Measurements from ENCODE around the gene ADAT3. TPM values are rescaled to one million over a fixed set of nuclear protein-coding genes. Genes with fewer than 3 reads are reported as not detected.

The ADAT3 gene
- total RNA-seq, 2 experiments from 2014 or later = 7.3 to 8.0 TPM

DNA sequence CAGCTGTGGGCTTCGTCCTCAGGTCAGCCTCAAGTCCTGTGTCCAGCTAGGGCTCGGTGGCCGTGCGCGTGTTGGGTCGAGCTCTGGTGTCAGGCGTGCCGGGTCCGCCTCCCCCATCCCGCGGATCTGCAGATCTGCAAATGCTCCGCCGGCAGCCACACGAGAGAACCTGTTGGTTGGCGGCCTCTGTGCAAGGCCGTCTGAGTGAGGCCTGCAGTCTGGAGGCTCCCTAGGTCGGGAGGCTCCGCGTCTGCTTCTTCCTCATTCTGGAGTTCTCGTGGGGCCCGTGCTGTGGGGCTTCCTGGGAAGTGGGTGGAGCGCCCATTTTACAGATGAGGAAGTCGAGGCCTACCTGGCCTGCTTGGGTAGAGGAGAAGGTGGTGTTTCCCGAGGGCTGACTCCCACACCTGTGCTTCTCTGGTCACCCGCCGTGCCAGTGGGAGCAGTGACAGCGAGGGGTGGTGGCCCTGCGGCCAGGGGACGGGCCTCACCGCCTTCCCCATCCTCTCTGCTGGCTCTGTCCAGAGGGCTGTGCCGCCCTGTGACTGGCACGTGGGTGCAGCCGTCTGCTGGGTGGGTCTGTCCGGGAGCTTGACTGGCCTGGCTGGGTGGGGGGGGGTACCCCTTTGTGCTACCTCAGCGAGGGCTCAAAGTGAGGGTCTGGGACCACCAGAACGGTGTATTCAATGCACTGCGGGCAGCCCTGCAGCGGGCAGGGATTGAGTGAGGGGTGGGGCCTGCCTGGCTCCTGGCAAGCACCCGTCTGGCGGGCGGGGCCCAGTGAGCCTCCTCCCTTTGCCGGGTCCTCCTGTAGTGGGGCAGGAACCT lies 39.1 kb downstream of the ADAT3 start:
- CTCF ChIA-PET = interaction anchor here (1.1 to 2.7 kb wide), 4 partner anchors 14 to 125 kb away, joined by 3 to 13 read pairs (median 4); no protein-coding TSS in a partner anchor
- POLR2A ChIA-PET = interaction anchor here (0.8 kb wide), 1 partner anchor 78 kb away, joined by 7 read pairs; no protein-coding TSS in a partner anchor

DNA sequence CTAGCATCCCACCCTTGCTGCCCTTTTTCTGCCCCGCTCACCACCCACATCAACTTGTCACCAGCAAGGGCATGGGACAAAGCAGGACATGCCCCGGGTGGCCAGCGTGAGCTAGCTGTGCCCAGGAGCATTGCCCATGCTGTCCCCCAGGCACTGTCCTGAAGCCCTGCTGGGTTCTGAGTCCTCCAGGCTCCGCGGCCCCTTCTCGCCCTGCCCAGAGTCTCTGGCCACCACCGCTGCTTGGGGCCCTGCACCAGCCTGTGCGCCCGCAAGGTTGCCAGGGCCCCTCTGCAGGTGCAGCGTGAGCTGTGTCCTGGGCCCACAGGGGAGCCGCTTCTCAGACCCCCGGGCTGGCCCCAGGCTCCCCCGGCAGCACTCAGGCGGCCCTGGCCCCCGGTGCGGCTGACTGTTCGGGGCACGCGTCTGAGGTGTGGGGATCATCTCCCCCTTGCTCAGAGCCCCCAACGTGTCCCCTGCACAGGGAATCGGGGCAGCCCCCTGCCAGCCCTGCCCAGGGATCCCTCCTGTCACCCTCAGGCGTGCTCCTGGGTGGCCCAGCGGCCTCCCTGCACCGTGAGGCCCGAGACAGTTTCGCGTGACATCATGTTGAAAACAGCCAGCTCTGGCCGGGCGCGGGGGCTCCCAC lies 39.8 kb downstream of the ADAT3 start:
- ChIA-PET POLR2A (interaction anchor here (0.8 kb wide), 1 partner anchor 78 kb away, joined by 7 read pairs; no protein-coding TSS in a partner anchor), CTCF (interaction anchor here (0.6 to 1.4 kb wide), 9 partner anchors 12 to 447 kb away, joined by 3 to 5 read pairs (median 3); no protein-coding TSS in a partner anchor)

DNA sequence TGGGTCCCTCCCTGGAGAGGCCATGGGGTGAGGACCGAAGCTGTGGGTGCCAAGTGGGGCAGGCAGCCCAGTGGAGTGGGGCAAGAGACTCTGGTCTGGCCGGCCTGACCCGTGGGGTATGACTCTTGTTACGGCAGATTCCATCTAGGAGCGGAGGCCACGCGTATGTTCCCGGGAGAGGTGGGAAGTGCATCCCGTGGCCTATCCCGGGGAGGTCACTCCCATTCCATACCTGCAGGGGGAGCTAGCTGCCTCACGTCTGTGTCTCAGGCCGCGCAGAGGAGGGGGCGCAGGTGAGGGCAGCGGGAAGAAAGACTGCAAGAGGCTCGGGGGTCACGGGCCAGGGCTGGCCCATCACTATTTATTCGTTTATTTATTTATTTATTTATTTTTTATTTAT lies 40.7 kb downstream of the ADAT3 start:
- POLR2A ChIA-PET = no interaction called here
- CTCF ChIA-PET = interaction anchor here (0.6 to 1.2 kb wide), 9 partner anchors 12 to 472 kb away, joined by 3 to 5 read pairs (median 3); partner anchors contain the start of gene MOB3A

DNA sequence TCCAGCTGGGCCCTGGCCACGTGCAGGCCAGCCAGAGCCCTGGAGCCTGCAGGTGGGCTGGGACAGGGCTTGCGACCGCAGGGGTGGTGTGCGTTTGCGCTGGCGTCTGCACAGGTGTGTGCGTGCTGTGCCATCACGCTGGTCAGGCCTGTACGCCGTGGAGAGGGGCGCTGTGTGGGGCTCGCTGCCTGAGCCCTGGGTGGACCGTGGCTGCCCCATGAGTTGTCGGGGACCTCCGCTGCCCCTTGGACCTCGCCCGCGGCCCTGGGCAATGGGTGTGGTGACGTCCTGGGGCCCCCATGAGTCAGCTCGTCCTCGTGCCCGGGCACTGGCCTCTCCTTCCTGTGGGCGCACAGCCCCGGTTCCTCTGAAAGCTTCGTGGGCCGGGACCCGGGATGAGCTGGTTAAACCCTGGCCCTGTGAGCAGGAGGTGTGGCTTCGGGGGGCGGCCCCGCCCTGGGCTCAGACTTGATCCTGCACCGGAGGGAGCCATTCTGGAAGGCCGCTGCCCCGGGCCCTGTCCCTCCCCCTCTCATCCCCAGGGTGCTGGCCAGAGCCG lies 42.5 kb downstream of the ADAT3 start:
- CTCF ChIA-PET = interaction anchor here (0.6 to 1.7 kb wide), 2 partner anchors 18 to 123 kb away, joined by 3 to 6 read pairs; no protein-coding TSS in a partner anchor
- POLR2A ChIA-PET = no interaction called here

DNA sequence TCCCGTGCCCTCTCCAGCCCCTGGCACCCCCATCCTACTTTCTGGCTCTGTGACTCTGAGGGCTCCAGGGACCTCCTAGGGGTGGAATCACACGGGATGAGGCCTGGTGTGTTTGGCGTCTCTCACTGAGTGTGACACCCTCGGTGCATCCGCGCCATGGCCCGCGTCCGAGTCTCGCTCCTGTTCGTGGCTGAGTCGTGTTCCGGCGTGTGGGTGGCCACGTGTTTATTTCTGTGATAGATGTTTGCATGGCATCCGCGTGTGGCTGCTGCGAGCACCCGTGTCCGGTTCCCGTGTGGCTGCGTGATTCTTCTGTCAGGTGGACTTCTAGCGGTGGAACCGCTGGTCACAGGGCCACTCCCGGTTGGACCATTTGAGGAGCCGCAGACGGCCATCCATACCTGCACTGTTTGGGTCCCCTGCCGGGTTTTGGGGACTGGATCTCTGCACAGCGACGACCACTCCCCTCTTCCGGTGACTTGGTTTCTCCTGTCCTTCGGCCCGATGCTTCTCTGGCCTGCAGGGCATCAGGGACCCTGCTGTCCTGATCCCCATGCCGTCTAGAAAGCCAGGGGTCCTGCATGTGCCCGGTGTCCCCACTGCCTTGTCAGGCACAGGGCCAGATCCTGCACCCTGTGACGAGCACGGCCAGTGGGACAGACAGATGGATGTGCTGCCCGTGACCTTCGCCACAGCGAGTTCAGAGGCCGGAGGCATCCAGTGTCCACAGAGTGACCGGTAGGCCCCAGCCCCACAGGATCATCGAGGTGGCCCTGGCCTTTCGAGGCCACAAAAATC lies 44.3 kb downstream of the ADAT3 start:
- ChIA-PET CTCF (no interaction called here), POLR2A (no interaction called here)

DNA sequence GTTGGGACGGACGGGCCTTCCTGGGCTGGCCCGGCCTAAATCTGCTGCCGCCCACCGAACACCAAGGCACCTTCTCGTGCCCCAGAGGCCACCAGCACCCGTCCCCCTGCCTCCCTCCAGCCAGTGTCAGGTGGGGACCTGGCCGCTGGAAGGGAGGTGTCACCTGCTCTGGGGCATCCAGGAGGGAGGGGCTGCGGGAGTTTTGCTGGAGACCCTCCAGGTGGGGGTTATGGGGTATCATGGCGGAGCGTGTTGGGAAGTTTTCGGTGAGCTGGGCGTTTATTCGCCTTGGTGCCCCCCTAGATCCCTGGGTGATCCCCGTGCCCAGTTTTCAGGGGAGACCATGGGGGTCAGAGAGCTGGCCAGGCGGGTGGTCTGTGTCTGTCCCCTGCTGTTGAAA lies 45.4 kb downstream of the ADAT3 start:
- POLR2A ChIA-PET = no interaction called here
- CTCF ChIA-PET = interaction anchor here (1.1 kb wide), 1 partner anchor 53 kb away, joined by 3 read pairs; no protein-coding TSS in a partner anchor

DNA sequence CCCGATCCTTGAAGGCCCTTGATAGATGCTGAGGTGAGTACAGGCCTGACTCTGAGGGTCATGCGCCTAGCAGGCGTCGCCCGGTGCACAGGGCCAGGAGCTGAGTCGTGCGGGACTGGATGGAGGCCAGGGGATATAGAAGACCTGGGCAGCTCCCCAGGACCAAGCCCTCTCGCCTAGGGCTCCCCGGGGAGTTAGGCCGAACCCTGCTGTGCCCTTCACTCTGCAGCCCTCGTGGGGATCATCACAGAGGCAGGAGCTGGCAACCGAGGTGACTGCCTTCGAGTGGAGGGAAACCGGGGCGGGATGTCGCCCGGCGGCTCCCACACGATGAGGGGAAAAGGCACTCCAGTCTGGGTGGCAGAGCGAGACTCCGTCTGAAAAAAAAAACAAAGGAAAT lies 47.4 kb downstream of the ADAT3 start:
- ChIA-PET CTCF (no interaction called here), POLR2A (no interaction called here)

DNA sequence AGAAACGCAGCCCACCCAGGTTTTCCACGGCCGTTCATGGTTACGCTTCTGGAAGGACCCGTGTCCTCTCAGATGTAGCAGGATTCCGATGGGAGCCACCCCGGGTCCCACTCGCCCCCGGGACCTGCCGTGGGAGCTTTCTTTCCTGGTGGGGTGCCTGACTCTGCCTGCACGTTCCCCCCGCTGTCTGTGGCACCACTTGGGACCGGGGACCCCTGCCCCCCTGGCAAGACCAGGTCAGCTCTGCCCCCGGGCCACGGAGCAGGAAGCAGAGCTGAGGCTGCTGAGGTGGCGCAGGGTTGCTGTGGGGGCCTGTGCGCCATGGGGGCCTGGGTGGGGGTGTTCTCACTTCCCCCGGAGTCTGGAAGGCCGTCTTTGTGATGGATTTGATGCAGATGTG lies 47.8 kb downstream of the ADAT3 start:
- ChIA-PET CTCF (interaction anchor here (1.0 kb wide), 1 partner anchor 23 kb away, joined by 3 read pairs; no protein-coding TSS in a partner anchor), POLR2A (no interaction called here)

DNA sequence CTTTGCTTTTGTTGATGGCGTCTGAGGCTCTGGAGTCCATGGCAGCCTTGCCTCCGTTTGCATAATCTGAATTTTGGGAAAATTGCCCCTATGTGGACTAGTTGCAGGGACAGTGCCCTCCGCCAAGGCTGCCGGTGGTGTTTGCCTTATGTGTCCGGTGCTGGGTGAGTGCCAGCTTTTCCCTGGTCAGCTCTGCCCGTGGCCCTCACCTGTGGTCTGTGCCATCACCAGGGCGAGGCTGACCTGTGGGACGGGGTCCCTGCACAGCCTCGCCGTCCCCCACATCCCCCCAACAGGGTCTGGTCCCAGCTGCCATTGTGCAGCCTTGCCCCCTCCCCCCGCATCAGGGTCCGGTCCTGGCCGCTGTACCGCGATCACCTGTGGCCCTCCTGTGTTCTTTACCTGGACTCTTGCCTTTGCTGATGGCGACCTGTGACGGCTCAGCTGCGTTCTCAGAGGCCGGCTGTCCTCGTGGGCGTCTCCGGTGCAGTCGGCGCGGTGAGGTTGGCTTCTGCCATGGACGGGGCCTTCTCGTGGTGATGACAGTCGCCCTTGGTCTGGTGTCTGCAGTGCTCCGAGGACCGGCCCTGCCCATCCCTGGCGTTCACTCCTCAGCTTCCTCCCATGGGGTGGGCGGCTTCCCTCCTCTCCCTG lies 48.4 kb downstream of the ADAT3 start:
- ChIA-PET CTCF (interaction anchor here (1.0 kb wide), 1 partner anchor 24 kb away, joined by 3 read pairs; no protein-coding TSS in a partner anchor), POLR2A (no interaction called here)

DNA sequence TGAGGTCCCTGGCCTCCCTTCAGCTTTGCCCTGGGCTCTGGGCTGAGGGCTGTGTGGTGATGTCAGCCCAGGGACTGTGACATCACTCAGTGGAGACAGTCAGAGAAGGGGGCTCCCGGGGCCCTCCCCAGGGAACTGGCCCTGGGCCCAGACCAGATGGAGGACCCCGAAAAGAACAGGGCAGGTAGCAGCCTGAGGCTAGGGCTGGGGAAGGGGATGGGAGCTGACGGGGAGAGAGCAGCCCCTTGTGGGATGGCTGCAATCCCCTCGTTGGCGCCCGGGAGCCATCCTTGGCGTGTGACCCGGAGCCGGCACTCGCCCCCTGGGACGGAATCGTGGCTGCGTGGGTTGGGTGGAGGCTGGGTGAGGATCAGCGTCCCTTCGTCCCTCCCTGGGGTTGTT lies 49.3 kb downstream of the ADAT3 start:
- ChIA-PET CTCF (no interaction called here), POLR2A (no interaction called here)

DNA sequence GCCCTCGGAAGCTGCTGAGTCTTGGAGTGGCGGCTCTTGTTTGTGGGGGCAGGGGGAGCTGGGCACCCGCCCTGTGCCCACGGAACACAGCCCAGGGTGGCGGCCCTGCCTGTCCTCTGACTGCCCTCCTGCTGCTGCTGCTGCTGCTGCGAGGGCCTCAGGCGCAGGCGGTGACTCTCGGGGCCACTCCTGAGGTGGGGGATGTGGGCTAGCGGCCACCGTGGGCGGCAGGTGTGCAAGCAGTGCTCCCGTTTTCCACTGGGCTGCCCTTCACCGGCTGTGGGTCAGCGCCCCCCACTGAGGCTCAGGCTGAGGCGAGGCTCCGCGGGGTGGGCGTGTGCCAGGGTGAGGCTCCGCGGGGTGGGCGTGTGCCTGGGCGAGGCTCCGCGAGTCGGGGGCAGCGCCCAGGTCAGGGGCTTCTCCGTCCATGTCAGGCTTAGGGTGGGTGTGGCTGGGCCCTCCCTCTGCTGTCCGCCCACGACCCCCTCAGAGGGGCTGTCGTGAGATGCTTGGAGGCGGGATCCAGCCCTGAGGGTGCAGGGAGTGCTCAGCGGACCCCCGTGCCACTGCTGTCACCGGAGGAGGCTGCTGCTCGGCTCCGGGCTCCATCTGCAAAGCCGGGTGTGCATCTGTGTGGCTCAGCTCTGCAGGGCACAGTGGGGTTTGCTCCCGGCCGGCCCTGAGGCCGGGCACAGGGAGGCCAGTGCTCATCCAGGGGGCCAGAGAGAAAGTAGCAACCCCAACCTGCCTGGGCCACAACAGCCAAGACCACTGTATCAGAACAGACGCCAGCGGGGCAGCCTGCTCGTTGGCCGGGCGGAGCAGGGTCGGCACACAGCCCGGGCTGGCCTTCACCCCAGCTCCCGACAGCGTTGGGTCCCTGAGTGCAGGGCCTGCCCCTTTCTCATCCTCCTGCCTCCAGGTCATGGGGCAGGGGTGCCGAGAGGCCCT lies 50.2 kb downstream of the ADAT3 start:
- CTCF ChIA-PET = no interaction called here
- POLR2A ChIA-PET = no interaction called here

DNA sequence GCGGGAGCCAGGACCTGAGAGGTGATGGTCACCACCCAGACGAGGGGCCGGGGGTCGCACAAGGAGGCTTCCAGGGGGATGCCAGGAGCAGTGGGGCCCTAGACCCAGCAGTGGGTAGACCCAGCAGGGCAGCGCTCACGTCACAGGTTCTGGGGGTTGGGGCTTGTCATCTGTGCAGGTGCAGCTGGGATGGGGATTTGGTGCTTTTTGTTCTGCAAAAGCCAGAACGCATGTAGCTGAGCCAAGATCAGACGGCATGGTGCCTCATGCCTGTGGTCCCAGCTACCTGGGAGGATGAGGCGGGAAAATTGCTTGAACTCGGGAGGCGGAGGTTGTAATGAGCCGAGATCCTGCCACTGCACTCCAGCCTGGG lies 50.9 kb downstream of the ADAT3 start:
- ChIA-PET POLR2A (no interaction called here), CTCF (interaction anchor here (0.6 kb wide), 1 partner anchor 92 kb away, joined by 3 read pairs; no protein-coding TSS in a partner anchor)

DNA sequence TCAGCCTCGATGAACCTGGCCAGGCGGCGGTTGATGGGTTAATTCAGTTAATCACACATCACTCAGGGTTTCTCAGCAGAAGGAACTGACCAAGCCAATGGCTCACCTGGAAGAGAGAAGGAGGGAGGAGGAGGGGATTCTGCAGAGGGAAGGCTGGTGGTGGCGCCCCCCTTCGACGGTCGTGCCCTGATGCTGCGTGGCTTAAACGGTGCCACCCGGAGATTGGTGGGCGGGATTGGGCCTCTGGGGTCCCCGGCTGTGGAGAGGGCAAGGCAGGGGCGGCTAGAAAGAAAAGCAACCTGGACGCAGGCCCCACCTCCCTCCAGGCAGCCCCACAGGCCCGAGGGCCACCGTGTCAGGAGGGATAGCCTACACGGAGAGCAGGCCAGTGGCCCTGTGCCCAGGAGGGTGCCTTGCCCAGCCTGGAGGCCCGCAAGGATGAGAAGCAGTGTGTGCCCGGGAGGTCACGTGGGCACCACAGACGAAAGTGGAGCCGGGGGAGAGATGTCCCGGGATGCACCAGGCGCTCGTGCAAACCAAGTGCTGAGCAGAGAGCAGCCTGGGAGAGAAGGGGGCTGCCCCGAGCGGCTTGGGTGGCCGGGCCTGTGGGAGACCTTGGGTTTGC lies 51.8 kb downstream of the ADAT3 start:
- ChIA-PET CTCF (interaction anchor here (0.6 kb wide), 1 partner anchor 93 kb away, joined by 3 read pairs; no protein-coding TSS in a partner anchor), POLR2A (no interaction called here)

DNA sequence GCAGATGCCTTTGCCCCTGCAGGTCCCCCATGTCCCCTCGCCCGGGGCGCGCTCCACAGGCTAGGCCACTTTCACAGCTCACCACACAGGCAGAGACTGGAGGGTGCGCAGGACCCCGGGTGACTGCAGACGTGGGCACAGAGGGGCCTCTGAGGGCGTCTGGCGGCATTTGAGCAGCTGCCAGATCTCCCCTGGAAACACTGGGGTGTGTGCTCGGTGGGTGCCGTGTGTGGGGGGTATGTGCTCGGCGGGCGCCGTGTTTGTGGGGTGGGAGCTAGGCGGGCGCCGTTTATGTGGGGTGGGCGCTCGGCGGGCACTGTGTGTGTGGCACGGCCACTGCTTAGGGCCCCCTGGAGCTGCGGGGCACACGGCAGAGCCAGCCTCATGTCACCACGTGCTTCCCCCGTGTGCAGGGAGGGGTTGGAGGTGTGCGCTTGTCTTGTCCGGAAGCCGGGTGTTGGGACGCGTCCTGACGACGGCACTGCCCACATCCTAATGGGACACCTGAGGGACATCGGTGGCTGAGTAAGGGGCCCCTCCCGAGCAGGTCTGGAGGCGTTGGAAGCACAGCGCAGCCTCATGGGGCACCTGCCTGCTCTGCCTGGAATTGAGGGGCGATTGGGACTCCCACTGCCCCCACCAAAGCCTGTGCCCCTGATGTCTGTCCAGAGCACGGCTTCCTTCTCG lies 52.5 kb downstream of the ADAT3 start:
- ChIA-PET CTCF (no interaction called here), POLR2A (no interaction called here)

DNA sequence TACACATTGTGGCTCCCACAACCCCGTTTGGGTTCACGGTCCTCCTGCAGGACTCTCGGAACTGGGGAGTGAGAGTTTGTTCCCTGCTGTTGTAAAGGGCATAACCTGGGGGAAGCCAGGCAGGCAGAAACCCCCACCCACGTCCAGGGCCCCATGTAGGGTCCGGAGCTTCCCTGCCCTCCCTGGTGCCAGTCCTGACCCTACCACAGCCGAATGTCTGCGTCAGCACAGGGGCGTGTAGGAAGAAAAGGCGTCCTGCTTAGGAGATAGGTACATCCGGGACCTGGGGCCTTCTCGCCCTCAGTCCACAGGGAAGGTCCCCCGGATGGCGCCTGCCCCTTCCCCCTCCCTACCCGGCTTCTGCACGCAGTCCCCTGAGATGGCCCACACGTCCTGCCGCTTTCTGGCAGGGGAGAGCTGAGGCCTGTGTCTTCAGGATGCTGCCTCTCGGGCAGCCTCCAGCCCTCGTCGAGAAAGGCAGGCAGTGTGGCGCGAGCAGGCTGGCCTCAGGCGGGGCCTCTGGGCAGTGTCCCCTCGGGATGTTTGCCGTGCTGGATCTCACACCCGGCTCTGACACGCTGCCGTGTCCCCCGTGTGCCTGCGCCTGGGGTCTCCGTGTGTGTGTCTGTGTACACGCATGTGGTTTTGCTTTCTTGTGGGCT lies 54.9 kb downstream of the ADAT3 start:
- ChIA-PET POLR2A (no interaction called here), CTCF (no interaction called here)

Data from activated CD8-positive, alpha-beta memory T cell treated with anti-CD3 and anti-CD28 coated beads for 36 hours (primary cell).